AG04450 (cell line): ENCODE results near the gene PI4KB. TPM values are rescaled to one million over a fixed set of nuclear protein-coding genes. Genes with fewer than 3 reads are reported as not detected.

Experiments used
- CTCF ChIA-PET: fragments of 300-600, 350-600 bp; formaldehyde crosslinking; extraction: SDS; loops from one replicate; lab custom pipeline; 2022; ENCODE audit warnings: antibody characterized with exemption, inconsistent platforms; lab: Charles Lee
- POLR2A ChIA-PET: fragments of 350-600 bp; formaldehyde crosslinking; extraction: SDS; loops from one replicate; lab custom pipeline; 2021; ENCODE audit warnings: antibody characterized with exemption, inconsistent platforms; lab: Yijun Ruan, JAX
- DNase-seq: peaks from one replicate; pipeline ENCODE4 v3.0.0-alpha.2; 2011; ENCODE audit warnings: low read depth, low spot score
- H3K27ac ChIP-seq: one replicate; pipeline ENCODE4 v1.5.1; 2012; ENCODE audit warnings: low read depth, low read length, control low read depth
- H3K27me3 ChIP-seq: one replicate; pipeline ENCODE4 v1.6.0; 2012; ENCODE audit warnings: low read length; ENCODE audit not compliant: control insufficient read depth, insufficient read depth
- H3K4me3 ChIP-seq: 2 replicates; pipeline ENCODE4 v1.5.1; 2011; ENCODE audit warnings: mild to moderate bottlenecking, low read depth, low read length, control low read depth
- H3K9me3 ChIP-seq: 2 replicates; pipeline ENCODE4 v1.5.1; 2012; ENCODE audit warnings: low read length; ENCODE audit not compliant: control insufficient read depth, insufficient read depth
- CTCF ChIP-seq: IDR thresholded peaks from 2 replicates; pipeline ENCODE4 v1.5.1; 2011; ENCODE audit warnings: low read depth, low read length, control low read depth, inconsistent platforms
- polyA plus RNA-seq: library from polyadenylated mRNA; depleted of rRNA; stranded (reverse); fragments of >200 nt; gene quantifications from 2 replicates; pipeline ENCODE4 v1.2.3, GENCODE V29; 2011

Gene PI4KB
- polyA plus RNA-seq, 1 experiment, result 75.2 TPM

DNA sequence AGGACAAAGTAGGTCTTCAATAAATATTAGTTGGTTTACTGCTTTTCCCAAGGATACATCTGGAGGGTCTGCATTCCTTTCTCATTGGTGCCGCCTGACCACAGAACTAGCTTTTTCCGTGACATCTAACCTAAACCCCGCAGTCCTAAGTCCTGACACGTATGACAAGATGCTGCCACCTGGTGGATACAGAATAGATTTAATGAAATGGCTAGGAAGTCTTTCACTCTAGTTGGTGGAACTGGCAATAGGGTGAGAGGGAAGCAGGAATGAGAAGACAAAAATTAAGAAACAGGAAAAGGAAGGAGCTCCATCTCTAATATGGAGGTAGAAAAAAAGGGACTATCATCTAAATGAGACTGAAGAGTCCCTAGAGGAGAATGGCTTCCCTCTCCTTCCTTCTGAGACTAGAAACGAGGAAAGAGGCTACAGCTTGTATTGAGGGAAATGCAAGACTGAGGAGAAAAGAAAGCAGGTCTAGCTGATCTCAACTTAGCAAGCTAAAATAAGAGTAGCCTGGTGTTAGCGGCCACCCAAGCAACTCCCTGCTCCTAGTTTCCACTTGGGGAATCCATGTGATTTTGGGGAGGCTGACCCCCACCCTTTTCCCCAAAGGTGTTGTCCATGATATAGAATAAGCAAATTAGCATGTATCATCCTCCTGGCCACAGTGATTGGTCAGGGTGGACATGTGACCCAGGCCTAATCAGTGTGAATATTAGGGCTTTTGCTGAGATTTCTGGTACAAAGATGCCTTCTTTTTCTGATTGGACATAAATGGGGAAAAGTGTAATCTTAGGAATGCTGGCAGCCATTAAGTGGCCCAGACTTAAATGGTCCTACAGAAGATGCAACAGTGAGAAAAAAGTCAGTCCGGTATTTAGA, 13.9 kb upstream of the PI4KB start:
- peak; percentile 72 for DNase-seq
- peak overlapping the region; percentile 68 for H3K27ac ChIP-seq
- H3K4me3 ChIP-seq, result no peak overlapping the region
- H3K27me3 ChIP-seq, result no peaks in the 10 kb centered on the region
- ChIA-PET POLR2A (interaction anchor here (0.6 to 1.8 kb wide), 6 partner anchors 13 to 59 kb away, joined by 3 to 21 read pairs (median 3); partner anchors contain the start of gene ZNF687), CTCF (interaction anchor here (0.5 to 5.6 kb wide), 46 partner anchors 9 to 851 kb away, joined by 3 to 427 read pairs (median 4); partner anchors contain the start of genes GABPB2, PI4KB, PIP5K1A and PSMB4)
- no peaks in the 10 kb centered on the region for H3K9me3 ChIP-seq
- TF ChIP-seq CTCF, result peak; percentile 64

- DNase-seq, result no peak
- Histone ChIP-seq H3K27ac (no peak overlapping the region), H3K4me3 (no peak overlapping the region), H3K9me3 (no peaks in the 10 kb centered on the region), H3K27me3 (no peaks in the 10 kb centered on the region)
- CTCF ChIA-PET, result interaction anchor here (0.6 to 1.0 kb wide), 2 partner anchors 9 to 29 kb away, joined by 3 to 4 read pairs; partner anchors contain the start of gene PI4KB
- POLR2A ChIA-PET, result interaction anchor here (1.1 to 1.2 kb wide), 2 partner anchors 10 to 25 kb away, joined by 3 read pairs; partner anchors contain the start of gene PI4KB
- TF ChIP-seq CTCF, result no peak
These were observed 9.3 kb upstream of the PI4KB start for GRCh38 chr1:151336556-151336955.

- Histone ChIP-seq H3K9me3 (no peaks in the 10 kb centered on the region), H3K27ac (no peak overlapping the region), H3K4me3 (no peak overlapping the region), H3K27me3 (no peaks in the 10 kb centered on the region)
- TF ChIP-seq CTCF, result no peak
- CTCF ChIA-PET, result no interaction called here
- no peak for DNase-seq
- POLR2A ChIA-PET, result interaction anchor here (0.6 kb wide), 1 partner anchor 74 kb away, joined by 3 read pairs; no protein-coding TSS in a partner anchor
These were observed 7.6 kb upstream of the PI4KB start for GRCh38 chr1:151334822-151335221.

GRCh38 chr1:151327903-151328674, 873 bp upstream of the PI4KB start:
- POLR2A ChIA-PET, result interaction anchor here (0.6 to 4.2 kb wide), 9 partner anchors 12 to 74 kb away, joined by 3 to 45 read pairs (median 4); partner anchors contain the start of genes PSMB4 and PSMD4
- TF ChIP-seq CTCF, result no peak

More at GRCh38 chr1:151327903-151328674, 873 bp upstream of the PI4KB start:
- DNase-seq, result no peak
- peak overlapping the region; percentile 59 for H3K4me3 ChIP-seq
- H3K27me3 ChIP-seq, result no peaks in the 10 kb centered on the region
- CTCF ChIA-PET, result interaction anchor here (1.1 to 14.1 kb wide), 2 partner anchors 12 to 27 kb away, joined by 3 to 199 read pairs; no protein-coding TSS in a partner anchor
- H3K27ac ChIP-seq, result peak overlapping the region; percentile 62
- H3K9me3 ChIP-seq, result no peaks in the 10 kb centered on the region
